Left lung (tissue), 14 donors: ENCODE results near the gene WHRN. TPM values are rescaled to one million over a fixed set of nuclear protein-coding genes. Genes with fewer than 3 reads are reported as not detected.

Source experiments
- ATAC-seq: fragments of 200-7000 bp; cut with Tn5 transposase; one replicate; pipeline ENCODE4 v1.9.1; 2020; ENCODE audit warnings: moderate library complexity
- DNase-seq, 4 donors: peaks; one replicate each; pipeline ENCODE4 v3.0.0-alpha.2; 2013 to 2020
- H3K27ac ChIP-seq, 2 donors: fragments of 200-600 bp; sonication (generic) in 1 of 2; one replicate each; pipeline versions ENCODE4 v1.5.0 to v1.8.0; 2020 to 2021
- H3K27me3 ChIP-seq, 2 donors: fragments of 200-600 bp; sonication (generic) in 1 of 2; one replicate each; pipeline versions ENCODE4 v1.5.0 to v1.8.0; 2020 to 2021
- H3K36me3 ChIP-seq, 2 donors: fragments of 200-600 bp; sonication (generic) in 1 of 2; one replicate each; pipeline versions ENCODE4 v1.5.0 to v1.8.0; 2020 to 2021
- H3K4me1 ChIP-seq, 2 donors: fragments of 200-600 bp; one replicate each; pipeline ENCODE4 v1.8.0; 2021
- H3K4me3 ChIP-seq, 2 donors: fragments of 200-600 bp; sonication (generic) in 1 of 2; one replicate each; pipeline versions ENCODE4 v1.5.0 to v1.8.0; 2020 to 2021; ENCODE audit warnings: mild to moderate bottlenecking in 1 of 2
- H3K9me3 ChIP-seq, 2 donors: fragments of 200-600 bp; sonication (generic) in 1 of 2; one replicate each; pipeline versions ENCODE4 v1.5.0 to v1.8.0; 2020 to 2021
- CTCF ChIP-seq, 2 donors: fragments of 200-600 bp; sonication (generic) in 1 of 2; IDR thresholded peaks; one replicate each; pipeline versions ENCODE4 v1.5.0 to v1.8.0; 2021; ENCODE audit warnings: antibody characterized with exemption in 2 of 2
- intact Hi-C, 2 donors: fragments of 100-400 bp; cut with DNase I; formaldehyde crosslinking; loops; one replicate each; pipeline versions ENCODE4 v1.11.2 to v1.14.2; 2022
- long read RNA-seq, 12 donors: library from polyadenylated mRNA in 2 of 12; unstranded in 2 of 12; transcript quantifications; one replicate each; pipeline ENCODE4 v2.0.0 and lab custom pipeline, GENCODE V29; 2019 to 2026
- polyA plus RNA-seq, 6 donors: library from polyadenylated mRNA; unstranded; fragments of 120-200 nt; gene quantifications; one replicate each; pipeline ENCODE4 v1.2.1, GENCODE V29; 2013; ENCODE audit not compliant: insufficient read length in 6 of 6
- total RNA-seq, 2 donors: library from RNA; stranded (reverse); fragmentation: NEBNext Ultra II Directional; extraction: Animal tissue kit (Norgen Biotek cat#: 25700); gene quantifications; one replicate each; pipeline ENCODE4 v1.2.1, GENCODE V29; 2021
- donor health status: DM: no; HTN: yes; CAD: no.
- donor health status: DM: no; HTN: no; CAD: no.

WHRN gene
- 1 to 10 TPM; 5.1 to 6.8 TPM for total RNA-seq
- 10 to 100 TPM in 5 of 6 donors, 1 to 10 TPM in 1; 9.3 to 17.3 (median 12.0) TPM for polyA plus RNA-seq
- long read RNA-seq, donor 1, partial matches to known transcripts: 0 of 1 reads
- long read RNA-seq, donor 1, other reads (novel, unspliced or antisense): 0 of 1 reads
- long read RNA-seq, donor 2: 0 reads
- long read RNA-seq, donor 3: 0 reads
- long read RNA-seq, donor 4: 0 reads
- long read RNA-seq, donor 5: 0 reads
- long read RNA-seq, donor 6, partial matches to known transcripts: 0 of 1 reads
- long read RNA-seq, donor 6, other reads (novel, unspliced or antisense): 0 of 1 reads
- long read RNA-seq, donor 7, partial matches to known transcripts: 611 of 615 reads
- long read RNA-seq, donor 7, other reads (novel, unspliced or antisense): 0 of 615 reads
- long read RNA-seq, donor 8, partial matches to known transcripts: 0 of 2 reads
- long read RNA-seq, donor 8, other reads (novel, unspliced or antisense): 0 of 2 reads
- long read RNA-seq, donor 9: 0 reads
- long read RNA-seq, donor 10: 0 reads
- long read RNA-seq, donor 11: 0 reads
- long read RNA-seq, donor 12, partial matches to known transcripts: 0 of 1 reads
- long read RNA-seq, donor 12, other reads (novel, unspliced or antisense): 0 of 1 reads

GRCh38 chr9:114505187-114506081, at the start of gene WHRN:
Gene WHRN, minus strand, starts transcription at chr9:114505473. Its CDS starts 672 bp downstream, at chr9:114504801.
- peak within 1 kb of the TSS in 1 of 2 donors; percentile 68 for H3K27ac ChIP-seq
- no peak for TF ChIP-seq CTCF (IDR thresholded peaks at IDR 0.05)
- H3K4me3 ChIP-seq: peak within 1 kb of the TSS; percentile 52 to 53
- H3K27me3 ChIP-seq: peaks cover 21 to 87% of the 10 kb centered on the region in 2 donors
- intact Hi-C loops: no loop called here
- ATAC-seq: peak; percentile 94
- H3K36me3 ChIP-seq: no peaks in the 10 kb centered on the region
- peaks cover 3 to 26% of the 10 kb centered on the region in 2 donors for H3K4me1 ChIP-seq
- peak; percentile 91 to 97 (median 96) for DNase-seq
- no peaks in the 10 kb centered on the region for H3K9me3 ChIP-seq

GRCh38 chr9:114553202-114553601, 47.9 kb upstream of the WHRN start:
- Histone ChIP-seq H3K27ac (no peak overlapping the region), H3K9me3 (no peaks in the 10 kb centered on the region), H3K27me3 (no peaks in the 10 kb centered on the region), H3K36me3 (no peaks in the 10 kb centered on the region), H3K4me1 (peaks cover 0 to 17% of the 10 kb centered on the region in 2 donors), H3K4me3 (no peak overlapping the region)
- no peak for ATAC-seq
- no peak for DNase-seq
- TF ChIP-seq CTCF (IDR thresholded peaks at IDR 0.05): no peak
- intact Hi-C loops: no loop called here

- Histone ChIP-seq H3K27ac (peak overlapping the region in 1 of 2 donors; percentile 58), H3K4me3 (no peak overlapping the region), H3K9me3 (no peaks in the 10 kb centered on the region), H3K27me3 (no peaks in the 10 kb centered on the region), H3K4me1 (peaks cover 0 to 15% of the 10 kb centered on the region in 2 donors), H3K36me3 (no peaks in the 10 kb centered on the region)
- intact Hi-C loops: no loop called here
- no peak for TF ChIP-seq CTCF (IDR thresholded peaks at IDR 0.05)
- DNase-seq: no peak
- no peak for ATAC-seq
Measured at GRCh38 chr9:114552706-114553105, 47.4 kb upstream of the WHRN start.

- H3K27ac ChIP-seq: peak overlapping the region in 1 of 2 donors; percentile 58
- H3K9me3 ChIP-seq: no peaks in the 10 kb centered on the region
- peak in 1 of 4 donors; percentile 76 for DNase-seq
Measured at GRCh38 chr9:114551750-114552685, 46.7 kb upstream of the WHRN start.

More at GRCh38 chr9:114551750-114552685, 46.7 kb upstream of the WHRN start:
- no peak for TF ChIP-seq CTCF (IDR thresholded peaks at IDR 0.05)
- intact Hi-C loops: no loop called here
- ATAC-seq: peak; percentile 96
- no peak overlapping the region for H3K4me3 ChIP-seq
- no peaks in the 10 kb centered on the region for H3K36me3 ChIP-seq
- H3K27me3 ChIP-seq: no peaks in the 10 kb centered on the region
- peaks cover 0 to 10% of the 10 kb centered on the region in 2 donors for H3K4me1 ChIP-seq
